ENCODE results near the gene INSYN1.

DNA sequence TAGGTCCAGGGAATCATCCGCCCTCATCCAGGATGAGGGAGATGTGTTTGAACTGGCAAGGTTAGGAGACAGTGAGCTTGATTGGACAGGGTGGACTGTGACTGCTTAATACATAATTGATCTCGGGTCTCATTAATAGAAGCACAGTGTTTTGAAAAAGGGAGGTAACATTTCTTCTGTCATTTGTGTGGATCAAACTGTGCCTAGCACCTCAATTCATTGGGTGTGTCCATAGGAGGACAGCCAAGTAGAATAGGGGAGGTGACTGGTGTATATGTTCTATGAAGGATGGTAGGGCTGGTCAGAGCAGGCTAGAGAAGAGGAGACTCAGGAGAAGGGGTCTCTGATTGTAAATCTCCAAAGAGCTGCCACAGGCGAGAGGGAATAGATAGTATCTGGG lies 2.8 kb upstream of the INSYN1 start:
- TF ChIP-seq TAF1 (IDR thresholded peaks at IDR 0.05; ENCODE audit: low read depth) (no peak), EZH2 (IDR thresholded peaks at IDR 0.05; ENCODE audit: borderline replicate concordance, insufficient read depth, low read length, poor library complexity, severe bottlenecking) (no peak), POLR2AphosphoS5 (IDR thresholded peaks at IDR 0.05) (no peak), MXI1 (conservative IDR thresholded peaks at IDR 0.05; ENCODE audit: poor library complexity, severe bottlenecking) (no peak), EP300 (conservative IDR thresholded peaks at IDR 0.05; ENCODE audit: poor library complexity, severe bottlenecking) (no peak), SMC3 (conservative IDR thresholded peaks at IDR 0.05; ENCODE audit: poor library complexity) (no peak), RAD21 (conservative IDR thresholded peaks at IDR 0.05) (no peak)
- TF ChIP-seq, protein P1, sequence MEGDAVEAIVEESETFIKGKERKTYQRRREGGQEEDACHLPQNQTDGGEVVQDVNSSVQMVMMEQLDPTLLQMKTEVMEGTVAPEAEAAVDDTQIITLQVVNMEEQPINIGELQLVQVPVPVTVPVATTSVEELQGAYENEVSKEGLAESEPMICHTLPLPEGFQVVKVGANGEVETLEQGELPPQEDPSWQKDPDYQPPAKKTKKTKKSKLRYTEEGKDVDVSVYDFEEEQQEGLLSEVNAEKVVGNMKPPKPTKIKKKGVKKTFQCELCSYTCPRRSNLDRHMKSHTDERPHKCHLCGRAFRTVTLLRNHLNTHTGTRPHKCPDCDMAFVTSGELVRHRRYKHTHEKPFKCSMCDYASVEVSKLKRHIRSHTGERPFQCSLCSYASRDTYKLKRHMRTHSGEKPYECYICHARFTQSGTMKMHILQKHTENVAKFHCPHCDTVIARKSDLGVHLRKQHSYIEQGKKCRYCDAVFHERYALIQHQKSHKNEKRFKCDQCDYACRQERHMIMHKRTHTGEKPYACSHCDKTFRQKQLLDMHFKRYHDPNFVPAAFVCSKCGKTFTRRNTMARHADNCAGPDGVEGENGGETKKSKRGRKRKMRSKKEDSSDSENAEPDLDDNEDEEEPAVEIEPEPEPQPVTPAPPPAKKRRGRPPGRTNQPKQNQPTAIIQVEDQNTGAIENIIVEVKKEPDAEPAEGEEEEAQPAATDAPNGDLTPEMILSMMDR (IDR thresholded peaks at IDR 0.05; ENCODE audit: poor library complexity, severe bottlenecking): no peak
- TF ChIP-seq, protein P2, sequence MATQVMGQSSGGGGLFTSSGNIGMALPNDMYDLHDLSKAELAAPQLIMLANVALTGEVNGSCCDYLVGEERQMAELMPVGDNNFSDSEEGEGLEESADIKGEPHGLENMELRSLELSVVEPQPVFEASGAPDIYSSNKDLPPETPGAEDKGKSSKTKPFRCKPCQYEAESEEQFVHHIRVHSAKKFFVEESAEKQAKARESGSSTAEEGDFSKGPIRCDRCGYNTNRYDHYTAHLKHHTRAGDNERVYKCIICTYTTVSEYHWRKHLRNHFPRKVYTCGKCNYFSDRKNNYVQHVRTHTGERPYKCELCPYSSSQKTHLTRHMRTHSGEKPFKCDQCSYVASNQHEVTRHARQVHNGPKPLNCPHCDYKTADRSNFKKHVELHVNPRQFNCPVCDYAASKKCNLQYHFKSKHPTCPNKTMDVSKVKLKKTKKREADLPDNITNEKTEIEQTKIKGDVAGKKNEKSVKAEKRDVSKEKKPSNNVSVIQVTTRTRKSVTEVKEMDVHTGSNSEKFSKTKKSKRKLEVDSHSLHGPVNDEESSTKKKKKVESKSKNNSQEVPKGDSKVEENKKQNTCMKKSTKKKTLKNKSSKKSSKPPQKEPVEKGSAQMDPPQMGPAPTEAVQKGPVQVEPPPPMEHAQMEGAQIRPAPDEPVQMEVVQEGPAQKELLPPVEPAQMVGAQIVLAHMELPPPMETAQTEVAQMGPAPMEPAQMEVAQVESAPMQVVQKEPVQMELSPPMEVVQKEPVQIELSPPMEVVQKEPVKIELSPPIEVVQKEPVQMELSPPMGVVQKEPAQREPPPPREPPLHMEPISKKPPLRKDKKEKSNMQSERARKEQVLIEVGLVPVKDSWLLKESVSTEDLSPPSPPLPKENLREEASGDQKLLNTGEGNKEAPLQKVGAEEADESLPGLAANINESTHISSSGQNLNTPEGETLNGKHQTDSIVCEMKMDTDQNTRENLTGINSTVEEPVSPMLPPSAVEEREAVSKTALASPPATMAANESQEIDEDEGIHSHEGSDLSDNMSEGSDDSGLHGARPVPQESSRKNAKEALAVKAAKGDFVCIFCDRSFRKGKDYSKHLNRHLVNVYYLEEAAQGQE (IDR thresholded peaks at IDR 0.05; ENCODE audit: borderline replicate concordance): no peak

Data from neural cell (in vitro differentiated cells).